NCI-H345 treated with DMSO at 0.1 percent for 48 hours (cell line): Measurements from ENCODE around the gene EPB41L1.

Experiments
- DNase-seq: peaks from one replicate; lab custom pipeline; 2025; ENCODE audit not compliant: unreplicated experiment; lab: John Stamatoyannopoulos, UW

EPB41L1 gene

GRCh38 chr20:36154700-36155628 lies at the start of gene EPB41L1:
Gene EPB41L1, plus strand, starts transcription at chr20:36154740. Its CDS starts 19,038 bp downstream, at chr20:36173778.
- DNase-seq = no peak

- DNase-seq = no peak
These were observed 49.7 kb upstream of the EPB41L1 start for GRCh38 chr20:36104856-36105255.

GRCh38 chr20:36105711-36106226 lies 48.8 kb upstream of the EPB41L1 start:
- DNase-seq = no peak

GRCh38 chr20:36106606-36107005 lies 47.9 kb upstream of the EPB41L1 start:
- DNase-seq = no peak

- no peak for DNase-seq
These were observed 46.7 kb upstream of the EPB41L1 start for GRCh38 chr20:36107881-36108280.

- no peak for DNase-seq
These were observed 45.1 kb upstream of the EPB41L1 start for GRCh38 chr20:36109251-36109947.

GRCh38 chr20:36110994-36111393 lies 43.5 kb upstream of the EPB41L1 start:
- no peak for DNase-seq

GRCh38 chr20:36112112-36112511 lies 42.4 kb upstream of the EPB41L1 start:
- no peak for DNase-seq

- no peak for DNase-seq
These were observed 41.5 kb upstream of the EPB41L1 start for GRCh38 chr20:36113036-36113435.

- DNase-seq = no peak
These were observed 40.8 kb upstream of the EPB41L1 start for GRCh38 chr20:36113566-36114250.

- DNase-seq = no peak
These were observed 39.8 kb upstream of the EPB41L1 start for GRCh38 chr20:36114707-36115106.

- DNase-seq = no peak
These were observed 38.6 kb upstream of the EPB41L1 start for GRCh38 chr20:36115925-36116324.

- DNase-seq = no peak
These were observed 37.6 kb upstream of the EPB41L1 start for GRCh38 chr20:36116807-36117441.

- no peak for DNase-seq
These were observed 36.9 kb upstream of the EPB41L1 start for GRCh38 chr20:36117638-36118037.

GRCh38 chr20:36118371-36118770 lies 36.2 kb upstream of the EPB41L1 start:
- no peak for DNase-seq

GRCh38 chr20:36119537-36119936 lies 35.0 kb upstream of the EPB41L1 start:
- DNase-seq = no peak

- DNase-seq = no peak
These were observed 34.3 kb upstream of the EPB41L1 start for GRCh38 chr20:36120241-36120640.

- no peak for DNase-seq
These were observed 33.5 kb upstream of the EPB41L1 start for GRCh38 chr20:36120991-36121390.

GRCh38 chr20:36121981-36122930 lies 32.3 kb upstream of the EPB41L1 start:
- no peak for DNase-seq

- no peak for DNase-seq
These were observed 31.6 kb upstream of the EPB41L1 start for GRCh38 chr20:36122931-36123288.
